ENCODE results near the gene GLYAT.
"Not testable (repeated sequence)": the region's sequence is repeated elsewhere in the genome, so short reads cannot be mapped to it uniquely, and the experiment has no call there.

Gene GLYAT

DNA sequence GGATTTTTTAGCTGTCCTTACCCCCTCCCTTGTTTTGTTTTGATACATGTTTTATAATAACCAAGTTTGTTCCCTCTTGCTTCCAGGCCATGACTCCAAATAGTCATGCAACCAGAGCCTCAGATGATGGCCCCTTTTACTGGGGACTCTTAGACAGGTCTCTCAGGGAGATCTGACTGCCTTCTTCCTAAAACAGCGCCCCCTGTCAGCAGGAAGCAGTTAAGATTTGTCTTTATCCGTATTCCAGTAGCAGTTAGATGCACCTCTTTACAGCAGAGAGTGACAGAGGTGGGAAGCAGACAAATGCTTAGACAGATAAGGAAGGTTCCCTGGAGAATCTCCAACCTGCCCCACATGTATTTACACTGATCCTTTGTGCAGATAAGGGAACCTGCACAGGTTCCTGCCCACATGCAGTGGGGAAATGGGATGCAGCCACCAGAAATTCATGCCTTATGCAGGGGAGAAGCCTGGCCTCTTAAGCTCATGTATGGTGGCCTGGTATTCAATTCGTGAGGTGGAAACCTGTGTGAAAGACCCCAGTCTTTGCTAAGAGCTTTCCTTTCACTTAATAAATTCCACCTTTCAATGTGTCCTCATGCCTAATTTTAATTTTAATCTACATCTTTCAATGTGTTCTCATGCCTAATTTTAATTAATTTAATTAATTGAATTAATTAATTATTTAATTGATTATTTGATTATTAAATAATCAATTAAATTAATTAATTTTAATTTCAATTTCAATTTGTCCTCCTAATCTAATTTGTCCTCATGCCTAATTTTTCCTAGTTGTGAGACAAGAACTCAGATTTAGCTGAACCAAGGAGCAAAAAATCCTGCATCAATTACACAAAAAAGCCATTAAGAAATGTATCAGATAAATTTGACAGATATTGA lies 11.5 kb upstream of the GLYAT start:
- no peak for DNase-seq (ENCODE audit: low read depth)

DNA sequence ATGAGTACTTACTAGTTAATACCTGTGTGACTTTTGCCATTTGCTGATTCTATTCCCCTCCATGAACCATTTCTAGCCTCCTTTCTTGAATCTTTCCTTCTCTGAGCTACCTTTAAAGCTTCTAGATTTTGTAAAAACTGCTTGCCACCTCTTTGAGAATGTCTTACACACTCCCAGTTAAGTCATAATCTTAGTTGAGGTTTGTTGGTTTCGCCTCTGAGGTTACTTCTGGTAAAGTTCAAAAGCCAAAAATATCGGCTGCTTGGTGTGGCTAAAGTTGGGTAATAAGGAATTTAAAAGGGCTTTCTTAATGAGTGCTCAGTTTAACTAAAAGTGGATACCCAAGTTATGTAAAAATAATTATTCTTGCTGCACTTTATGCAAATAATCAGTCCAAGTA lies 10.4 kb upstream of the GLYAT start:
- DNase-seq (ENCODE audit: low read depth) = no peak

DNA sequence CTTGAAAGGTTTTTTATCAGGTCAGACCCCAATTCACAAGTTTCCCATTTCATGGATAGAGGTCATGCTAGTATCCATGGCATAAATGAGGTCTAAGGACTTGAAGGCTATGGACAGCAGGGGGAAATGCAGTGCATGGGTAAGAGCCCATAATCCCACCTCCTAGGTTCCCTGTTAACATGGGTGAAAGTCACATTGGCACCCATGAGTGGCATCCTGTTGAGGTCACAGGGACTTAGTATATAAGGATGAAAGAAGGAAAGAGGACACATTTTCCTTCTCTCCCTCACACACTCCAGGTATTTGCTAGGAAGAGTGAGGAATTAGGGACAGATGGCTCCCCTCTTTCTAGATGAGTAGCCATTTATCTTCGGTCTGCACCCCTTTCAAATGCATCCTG lies 9.4 kb upstream of the GLYAT start:
- DNase-seq (ENCODE audit: low read depth) = no peak

DNA sequence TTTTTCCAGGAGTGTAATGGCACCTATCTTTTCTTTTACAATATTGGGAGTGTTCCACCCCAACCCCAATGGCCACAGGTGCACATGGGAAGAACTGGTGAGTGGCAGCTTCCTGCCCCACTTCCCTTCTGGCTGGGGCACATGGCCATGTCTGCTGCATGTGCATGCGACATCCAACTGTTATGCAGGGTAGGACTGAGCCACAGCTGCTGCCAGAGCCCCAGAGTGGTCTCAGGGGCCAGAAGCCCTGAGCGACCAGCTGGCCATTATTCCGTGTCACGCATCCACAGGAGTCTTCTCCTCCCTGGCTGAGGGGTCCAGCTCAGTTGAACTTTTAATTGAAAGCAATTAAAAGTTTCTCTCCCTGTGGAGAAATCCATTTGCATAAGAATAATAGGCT lies 8.7 kb upstream of the GLYAT start:
- DNase-seq (ENCODE audit: low read depth) = no peak

DNA sequence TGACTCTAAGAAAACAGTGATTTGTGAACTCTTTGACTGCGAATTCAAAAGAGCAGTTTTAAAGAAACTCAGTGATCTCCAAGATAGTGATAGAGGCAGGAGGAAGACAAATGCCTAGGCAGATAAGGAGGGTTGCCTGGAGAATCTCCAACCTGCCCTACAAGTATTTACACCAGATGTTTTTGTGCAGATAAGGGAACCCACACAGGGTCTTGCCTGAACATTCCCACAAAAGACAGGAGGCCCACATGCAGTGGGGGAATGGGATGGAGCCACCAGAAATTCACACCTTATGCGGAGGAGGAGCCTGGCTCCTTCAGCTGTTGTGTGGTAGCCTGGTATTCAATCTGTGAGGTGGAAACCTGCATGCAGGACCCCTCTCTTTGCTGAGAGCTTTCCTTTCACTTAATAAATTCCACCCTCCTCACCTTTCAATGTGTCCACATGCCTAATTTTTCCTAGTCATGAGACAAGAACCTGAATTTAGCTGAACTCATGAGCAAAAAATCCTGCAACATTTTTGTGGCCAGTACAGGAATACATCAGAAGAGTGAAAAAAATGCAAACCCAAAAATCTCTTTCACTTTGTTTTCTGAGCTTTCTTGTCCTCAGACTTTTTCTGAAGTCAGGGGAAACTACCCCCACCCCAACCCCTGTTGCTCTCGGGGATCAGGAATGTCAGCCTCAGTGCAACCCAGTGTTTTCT lies 8.1 kb upstream of the GLYAT start:
- no peak for DNase-seq (ENCODE audit: low read depth)

DNA sequence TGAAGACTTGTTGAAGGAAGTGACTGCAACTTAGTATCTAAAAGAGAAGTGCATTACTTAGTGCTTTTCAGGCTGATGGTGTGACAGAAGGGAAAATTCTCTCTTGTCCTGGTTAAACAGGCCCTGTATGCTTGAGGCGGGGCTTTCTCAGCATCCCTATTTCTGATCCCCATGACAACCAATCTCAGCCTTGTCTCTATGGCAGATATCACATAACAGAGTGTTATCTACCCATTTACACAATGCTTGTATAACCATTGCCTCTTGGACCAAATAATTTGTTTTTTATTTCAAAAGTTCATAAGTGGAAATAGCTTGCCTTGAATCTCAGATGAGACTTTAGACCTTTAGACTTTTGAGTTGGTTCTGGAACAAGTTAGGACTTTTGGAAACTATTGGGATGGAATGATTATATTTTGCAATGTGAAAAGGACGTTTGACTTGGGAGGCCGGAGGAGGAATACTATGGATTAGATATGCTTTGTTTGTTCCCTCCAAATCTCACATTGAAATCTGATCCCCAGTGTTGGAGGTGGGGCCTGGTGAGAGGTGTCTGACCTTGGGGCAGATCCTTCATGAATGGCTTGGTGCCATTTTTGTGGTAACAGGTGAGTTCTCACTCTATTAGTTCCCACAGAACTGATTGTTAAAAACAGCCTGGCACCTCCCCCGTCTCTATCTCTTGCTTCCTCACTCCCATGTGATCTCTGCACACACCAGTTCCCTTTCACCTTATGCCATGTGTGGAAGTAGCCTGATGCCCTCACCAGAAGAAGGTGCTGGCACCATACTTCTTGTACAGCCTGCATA lies 3.1 kb upstream of the GLYAT start:
- DNase-seq (ENCODE audit: low read depth) = no peak

DNA sequence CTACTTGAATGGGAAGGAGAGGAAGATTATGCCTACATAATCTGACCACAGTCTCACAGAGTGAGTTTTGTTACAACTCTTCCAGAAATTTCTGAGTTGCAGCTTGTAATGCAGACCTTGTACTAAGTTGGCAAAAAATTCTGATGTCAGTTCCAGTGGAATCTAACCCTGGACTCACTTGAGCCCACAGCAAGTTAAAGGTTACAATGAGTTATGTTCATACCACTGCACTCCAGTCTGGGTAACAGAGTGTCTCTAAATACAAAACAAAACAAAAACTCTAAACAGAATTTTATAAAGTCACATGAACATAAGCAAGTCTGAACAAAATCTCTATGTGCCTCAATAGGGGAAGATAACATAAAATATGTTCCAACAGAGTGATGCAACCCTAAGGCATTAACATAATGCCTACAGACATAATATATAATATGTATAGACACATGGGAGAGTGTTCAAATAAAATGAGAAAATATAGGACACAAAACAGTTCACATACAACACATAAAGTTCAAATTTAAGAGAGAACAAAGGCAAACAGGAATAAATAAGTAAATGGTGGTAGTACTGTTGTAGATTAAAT lies 1.1 kb downstream of the GLYAT start:
- no peak for DNase-seq (ENCODE audit: low read depth)

DNA sequence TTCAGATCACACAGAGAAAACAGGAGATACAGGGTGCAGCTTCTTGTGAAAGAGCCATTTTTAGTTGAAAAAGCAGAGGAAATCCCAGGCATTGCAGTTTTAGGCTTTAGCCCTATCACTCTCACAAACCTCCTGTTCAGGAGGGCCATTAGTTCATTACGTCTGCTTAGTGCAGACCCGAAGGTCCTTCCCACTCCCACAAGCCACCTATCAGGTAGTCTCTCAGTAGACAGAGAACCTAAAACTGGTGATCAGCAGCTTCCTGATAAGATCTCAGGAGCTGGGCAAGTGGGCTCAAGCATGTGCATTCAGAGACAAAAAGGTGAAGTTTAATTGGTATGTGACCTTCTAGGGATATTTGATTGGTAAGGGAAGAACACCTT lies 4.3 kb downstream of the GLYAT start:
- no peak for DNase-seq (ENCODE audit: low read depth)

DNA sequence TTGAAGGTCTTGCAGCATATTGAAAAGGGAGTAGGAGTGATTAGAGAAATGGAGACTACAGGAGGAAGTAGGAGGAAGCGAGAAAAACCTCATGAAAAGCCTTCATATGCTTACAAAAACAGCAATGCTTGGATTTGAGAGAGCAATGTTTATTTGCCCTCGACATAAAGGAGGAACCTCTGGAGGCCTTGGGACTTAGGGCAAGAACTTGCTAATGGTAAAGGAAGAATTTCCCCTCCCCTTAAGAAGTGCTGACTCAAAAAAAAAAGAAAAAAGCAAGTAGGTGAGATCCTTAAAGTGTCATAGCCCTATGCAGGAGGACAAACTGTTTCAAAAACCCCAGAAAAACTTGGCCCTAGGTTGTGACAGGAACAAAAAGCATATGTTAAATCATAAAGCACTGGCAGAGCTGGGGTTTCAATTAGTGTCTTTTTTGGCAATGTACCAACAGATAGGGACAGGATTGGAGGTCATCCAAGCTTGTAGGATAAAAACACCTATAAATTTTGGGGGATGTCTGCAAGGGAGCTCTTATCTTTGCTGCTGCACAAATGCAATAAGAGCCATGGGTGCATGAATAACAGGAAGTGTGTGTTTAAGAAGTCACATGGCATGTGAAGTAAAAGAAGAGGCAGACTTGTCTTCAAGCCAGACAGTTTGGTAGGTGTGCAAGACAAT lies 4.9 kb downstream of the GLYAT start:
- no peak for DNase-seq (ENCODE audit: low read depth)

DNA sequence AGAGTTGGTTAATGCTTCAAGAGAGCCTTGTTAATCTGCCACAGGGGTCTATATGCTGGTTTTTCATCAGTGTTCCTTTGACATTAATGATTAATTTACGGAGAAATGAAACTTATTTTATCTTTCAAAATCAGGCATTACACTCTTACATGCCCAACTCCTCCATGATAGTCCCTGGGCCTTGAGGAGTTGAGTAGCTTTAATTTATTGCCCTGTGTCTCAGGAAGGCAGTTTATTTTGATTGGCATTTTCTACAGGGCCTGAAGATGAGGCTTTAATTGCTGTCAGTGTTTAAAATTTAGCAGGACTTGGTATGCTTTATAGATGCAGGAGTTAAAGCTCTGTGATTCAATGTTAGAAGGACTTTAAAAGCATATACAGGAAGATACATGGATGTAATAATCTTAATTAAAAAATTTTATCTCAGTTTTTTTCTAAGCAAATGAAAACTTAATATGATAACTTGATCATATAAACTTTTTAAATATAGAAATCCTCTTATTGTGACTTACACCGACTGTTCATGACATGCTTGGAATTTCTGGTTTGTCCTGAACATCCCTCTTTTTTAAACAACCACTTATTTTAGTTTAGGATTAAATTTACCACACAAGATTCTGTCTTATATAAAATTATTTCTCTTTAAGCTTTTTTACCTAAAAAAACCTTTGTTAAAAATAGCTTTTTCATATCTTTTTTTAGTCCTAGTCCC lies 12.2 kb downstream of the GLYAT start:
- no peak for DNase-seq (ENCODE audit: low read depth)

DNA sequence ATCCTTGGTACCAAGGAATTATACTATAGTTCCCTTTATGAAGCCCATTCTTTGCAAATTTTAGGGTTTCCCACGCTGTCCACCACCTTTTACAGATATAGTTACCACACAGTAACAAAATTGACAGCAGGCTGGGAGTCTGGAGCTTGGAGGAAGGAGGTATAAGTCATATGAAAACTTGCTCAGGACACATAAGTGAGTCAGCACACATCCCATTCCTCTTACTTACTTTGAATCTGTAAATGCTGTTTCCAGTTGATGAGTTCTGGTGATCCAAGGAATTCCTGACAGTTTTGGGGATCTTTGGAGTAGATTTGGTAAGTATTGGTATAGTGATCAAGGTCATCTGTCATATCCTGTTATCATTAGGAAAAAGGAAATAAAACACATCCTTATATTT lies 19.2 kb downstream of the GLYAT start:
- no peak for DNase-seq (ENCODE audit: low read depth)

DNA sequence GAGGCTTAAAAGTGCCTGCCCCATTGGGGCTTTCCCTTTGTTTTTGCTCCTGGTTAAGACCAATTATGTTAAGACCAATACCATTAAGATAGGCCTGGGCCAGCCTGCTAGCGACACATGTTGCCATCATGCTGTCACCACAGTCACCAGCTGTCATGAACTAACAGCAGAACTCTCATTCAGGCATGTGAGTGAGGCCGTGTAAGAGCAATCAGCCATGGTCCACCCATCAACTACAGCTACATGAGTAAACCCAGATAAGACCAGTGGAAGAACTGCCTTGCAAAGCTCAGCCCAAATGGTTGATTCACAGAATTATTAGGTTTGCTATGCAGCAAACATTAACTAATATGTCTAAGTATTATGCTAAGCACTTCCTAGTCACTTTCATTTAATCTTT lies 19.9 kb downstream of the GLYAT start:
- DNase-seq (ENCODE audit: low read depth) = no peak

DNA sequence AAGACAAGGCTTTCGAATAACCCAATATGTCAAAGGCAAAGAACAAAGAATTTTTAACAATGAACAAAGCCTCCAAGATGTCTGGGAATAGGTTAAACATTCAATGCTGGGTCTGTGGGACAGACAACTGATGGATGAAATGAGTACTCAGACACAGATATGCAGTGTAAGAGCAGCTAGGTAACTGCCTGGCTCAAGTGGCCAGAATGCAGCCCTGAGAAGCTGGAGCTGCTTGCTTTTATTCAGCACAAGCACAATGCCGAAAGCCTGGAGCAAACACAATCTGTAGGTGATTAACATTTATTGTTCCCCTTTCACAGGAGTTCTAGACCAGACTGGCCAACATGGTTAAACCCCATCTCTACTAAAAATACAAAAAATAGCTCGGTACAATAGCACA lies 24.0 kb downstream of the GLYAT start:
- no peak for DNase-seq (ENCODE audit: low read depth)

DNA sequence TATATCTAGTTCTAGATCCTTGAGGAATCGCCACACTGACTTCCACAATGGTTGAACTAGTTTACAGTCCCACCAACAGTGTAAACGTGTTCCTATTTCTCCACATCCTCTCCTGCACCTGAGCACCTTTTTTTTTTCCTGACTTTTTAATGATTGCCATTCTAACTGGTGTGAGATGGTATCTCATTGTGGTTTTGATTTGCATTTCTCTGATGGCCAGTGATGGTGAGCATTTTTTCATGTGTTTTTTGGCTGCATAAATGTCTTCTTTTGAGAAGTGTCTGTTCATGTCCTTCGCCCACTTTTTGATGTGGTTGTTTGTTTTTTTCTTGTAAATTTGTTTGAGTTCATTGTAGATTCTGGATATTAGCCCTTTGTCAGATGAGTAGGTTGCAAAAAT lies 34.9 kb downstream of the GLYAT start:
- not testable (repeated sequence) for DNase-seq (ENCODE audit: low read depth)

DNA sequence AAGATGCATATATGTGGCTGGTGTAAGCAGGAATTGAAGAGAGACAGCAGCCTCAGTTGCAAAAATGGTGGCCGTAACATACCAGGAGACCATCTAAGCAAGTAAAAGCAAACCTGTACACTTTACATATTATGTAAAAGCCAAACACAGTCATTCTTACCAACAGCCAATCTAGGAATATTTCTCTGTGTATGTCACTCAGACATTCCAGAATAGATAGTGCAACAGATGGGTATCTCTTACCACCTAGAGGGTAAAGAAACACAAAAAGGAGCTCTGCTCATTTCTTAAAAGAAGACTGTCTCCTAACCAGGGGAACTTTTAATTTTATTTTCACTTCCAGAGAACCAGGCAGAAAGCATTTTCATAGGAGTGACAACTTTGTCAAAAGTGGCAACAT lies 38.7 kb downstream of the GLYAT start:
- DNase-seq (ENCODE audit: low read depth) = no peak

DNA sequence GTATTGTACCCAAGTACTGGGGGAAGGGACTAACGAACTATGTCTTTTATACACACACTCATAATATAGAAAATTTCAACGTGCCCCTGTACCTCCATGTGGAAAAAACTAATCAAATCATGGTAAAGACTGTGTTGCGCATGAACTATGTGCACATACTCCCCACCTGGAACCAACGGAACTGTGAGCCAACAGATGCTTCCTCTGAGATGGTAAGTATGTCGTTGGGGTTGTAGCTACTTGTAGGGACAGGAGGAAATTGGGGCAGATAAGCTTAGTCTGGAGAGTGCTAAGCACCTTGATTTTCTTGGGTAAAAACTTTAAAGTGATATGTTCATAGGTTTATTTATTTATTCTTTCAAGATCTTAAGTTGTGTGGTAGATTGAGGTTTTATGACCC lies 40.1 kb downstream of the GLYAT start:
- no peak for DNase-seq (ENCODE audit: low read depth)

DNA sequence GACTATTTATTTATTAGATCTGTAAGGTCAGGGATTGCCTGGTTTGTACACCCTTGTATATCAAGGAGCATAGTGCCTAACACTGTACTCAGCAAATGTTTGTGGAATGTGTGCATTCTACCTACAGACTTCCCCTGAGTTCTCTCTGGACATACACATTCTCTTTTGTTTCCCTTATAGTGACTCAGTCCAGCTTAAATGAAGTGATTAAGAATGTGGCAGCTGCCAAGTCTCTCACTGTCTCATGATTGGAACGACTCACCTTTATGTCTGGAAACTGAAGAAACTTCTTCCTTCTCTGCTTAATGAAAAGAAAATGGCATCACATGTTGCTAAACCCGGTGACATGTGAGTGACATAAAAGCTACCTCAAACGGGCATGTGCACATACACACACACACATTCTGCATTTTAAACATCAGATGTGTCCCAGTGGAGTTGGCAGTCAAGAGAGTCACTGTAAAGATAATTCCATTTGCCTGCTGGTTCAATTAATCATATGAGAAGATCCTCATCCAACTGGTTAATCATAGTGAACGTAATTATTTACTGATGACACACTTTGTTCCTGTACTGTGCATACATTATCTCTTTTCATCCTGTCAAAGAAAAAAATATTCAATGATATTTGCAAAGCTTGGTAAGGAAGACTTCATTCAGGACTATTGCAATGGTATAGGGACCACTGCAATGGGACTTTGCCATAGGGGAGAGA lies 42.8 kb downstream of the GLYAT start:
- DNase-seq (ENCODE audit: low read depth) = no peak

DNA sequence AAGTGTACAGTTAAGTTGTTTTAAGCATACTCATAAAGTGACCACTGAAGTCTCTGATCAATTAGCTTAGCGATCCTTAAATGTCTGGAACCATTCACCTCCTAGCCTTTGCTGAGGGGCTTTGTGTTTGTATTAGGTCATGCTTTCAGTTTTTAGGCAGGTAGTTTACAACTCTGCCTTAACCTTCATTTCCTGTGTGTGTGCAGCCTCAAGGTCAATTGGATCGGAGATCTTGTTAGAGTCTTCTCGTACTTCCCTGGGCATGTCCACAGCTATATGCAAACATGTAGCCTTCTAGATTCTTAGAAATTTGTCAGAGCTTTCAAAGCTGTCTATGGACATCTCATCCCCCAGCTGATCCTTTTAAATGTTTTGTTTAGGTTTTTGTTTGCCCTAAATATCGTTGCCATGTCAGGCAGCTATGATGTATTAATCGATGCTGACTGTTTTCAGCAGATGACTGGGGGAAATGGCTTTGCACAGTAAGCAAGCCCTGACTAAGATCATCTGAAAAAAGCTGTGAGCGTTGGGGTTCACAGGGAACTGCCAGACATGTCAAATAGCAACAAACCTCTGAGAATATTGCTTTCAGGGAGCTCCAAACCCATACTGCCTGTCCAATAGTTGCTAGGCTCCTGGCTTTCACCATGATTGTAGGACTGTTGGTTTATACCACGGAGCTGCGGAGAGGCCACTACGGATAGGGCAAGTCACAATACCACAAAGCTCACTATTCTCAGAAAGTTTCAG lies 45.6 kb downstream of the GLYAT start:
- no peak for DNase-seq (ENCODE audit: low read depth)

DNA sequence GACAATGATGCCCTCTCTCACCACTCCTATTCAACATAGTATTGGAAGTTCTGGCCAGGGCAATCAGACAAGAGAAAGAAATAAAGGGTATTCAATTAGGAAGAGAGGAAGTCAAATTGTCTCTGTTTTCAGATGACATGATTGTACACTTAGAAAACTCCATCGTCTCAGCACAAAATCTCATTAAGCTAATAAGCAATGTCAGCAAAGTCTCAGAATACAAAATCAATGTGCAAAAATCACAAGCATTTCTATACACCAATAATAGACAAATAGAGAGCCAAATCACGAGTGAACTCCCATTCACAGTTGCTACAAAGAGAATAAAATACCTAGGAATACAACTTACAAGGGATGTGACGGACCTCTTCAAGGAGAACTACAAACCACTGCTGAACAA lies 49.1 kb downstream of the GLYAT start:
- DNase-seq (ENCODE audit: low read depth) = not testable (repeated sequence)

DNA sequence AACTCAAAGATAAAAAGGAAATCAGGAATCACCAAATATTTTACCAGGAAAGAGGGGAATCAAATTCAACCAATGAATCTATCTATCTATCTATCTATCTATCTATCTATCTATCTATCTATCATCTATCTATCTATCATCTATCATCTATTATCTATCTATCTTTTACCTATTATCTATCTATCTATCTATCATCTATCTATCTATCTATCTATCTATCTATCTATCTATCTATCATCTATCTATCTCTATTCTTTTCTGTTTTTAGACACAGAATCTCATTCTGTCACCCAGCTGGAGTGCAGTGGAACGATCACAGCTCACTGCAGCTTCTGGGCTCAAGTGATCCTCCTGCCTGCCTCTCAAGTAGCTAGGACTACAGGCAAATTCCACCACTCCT lies 54.2 kb downstream of the GLYAT start:
- DNase-seq (ENCODE audit: low read depth) = not testable (repeated sequence)

Data from activated T-helper 1 cell treated with Interleukin-2 at 50 U/mL for 16 hours (primary cell).